ENCODE measurements around the gene LMX1A.

The LMX1A gene

GRCh38 chr1:165218731-165219130 is 137.8 kb downstream of the LMX1A start:
- no peak for DNase-seq (ENCODE audit: low spot score)

GRCh38 chr1:165217958-165218357 is 138.6 kb downstream of the LMX1A start:
- no peak for DNase-seq (ENCODE audit: low spot score)

- DNase-seq (ENCODE audit: low spot score) = no peak
These were observed 140.3 kb downstream of the LMX1A start for GRCh38 chr1:165216254-165216653.

GRCh38 chr1:165215676-165216075 is 140.8 kb downstream of the LMX1A start:
- no peak for DNase-seq (ENCODE audit: low spot score)

- no peak for DNase-seq (ENCODE audit: low spot score)
These were observed 144.3 kb downstream of the LMX1A start for GRCh38 chr1:165212229-165212628.

GRCh38 chr1:165207853-165208515 is 148.5 kb downstream of the LMX1A start:
- no peak for DNase-seq (ENCODE audit: low spot score)

- DNase-seq (ENCODE audit: low spot score) = no peak
These were observed 151.4 kb downstream of the LMX1A start for GRCh38 chr1:165205145-165205544.

GRCh38 chr1:165204548-165204947 is 152.0 kb downstream of the LMX1A start:
- no peak for DNase-seq (ENCODE audit: low spot score)

GRCh38 chr1:165191087-165191486 is 165.4 kb downstream of the LMX1A start:
- no peak for DNase-seq (ENCODE audit: low spot score)

- DNase-seq (ENCODE audit: low spot score) = no peak
These were observed 166.6 kb downstream of the LMX1A start for GRCh38 chr1:165189913-165190312.

GRCh38 chr1:165189011-165189410 is 167.5 kb downstream of the LMX1A start:
- DNase-seq (ENCODE audit: low spot score) = no peak

- DNase-seq (ENCODE audit: low spot score) = no peak
These were observed 169.2 kb downstream of the LMX1A start for GRCh38 chr1:165187031-165188009.

- no peak for DNase-seq (ENCODE audit: low spot score)
These were observed 171.2 kb downstream of the LMX1A start for GRCh38 chr1:165185161-165185889.

- no peak for DNase-seq (ENCODE audit: low spot score)
These were observed 173.5 kb downstream of the LMX1A start for GRCh38 chr1:165182975-165183374.

- DNase-seq (ENCODE audit: low spot score) = no peak
These were observed 177.2 kb downstream of the LMX1A start for GRCh38 chr1:165179306-165179705.

GRCh38 chr1:165174491-165174890 is 182.0 kb downstream of the LMX1A start:
- DNase-seq (ENCODE audit: low spot score) = no peak

- DNase-seq (ENCODE audit: low spot score) = no peak
These were observed 182.7 kb downstream of the LMX1A start for GRCh38 chr1:165173818-165174217.

GRCh38 chr1:165173409-165173808 is 183.1 kb downstream of the LMX1A start:
- no peak for DNase-seq (ENCODE audit: low spot score)

- DNase-seq (ENCODE audit: low spot score) = no peak
These were observed 183.8 kb downstream of the LMX1A start for GRCh38 chr1:165172666-165173065.

- no peak for DNase-seq (ENCODE audit: low spot score)
These were observed 186.8 kb downstream of the LMX1A start for GRCh38 chr1:165169729-165170128.

- no peak for DNase-seq (ENCODE audit: low spot score)
These were observed 187.5 kb downstream of the LMX1A start for GRCh38 chr1:165169028-165169427.

- no peak for DNase-seq (ENCODE audit: low spot score)
These were observed 188.0 kb downstream of the LMX1A start for GRCh38 chr1:165168467-165168866.
